COLO829 (cell line): ENCODE results near the gene TMEM170B.
A peak's percentile ranks its signal among the peaks of the same experiment; 100 is the strongest.

ENCODE experiments used
- DNase-seq: peaks from one replicate; pipeline ENCODE4 v3.0.0; 2012; ENCODE audit warnings: low spot score

TMEM170B gene

GRCh38 chr6:11537229-11538051, at the start of gene TMEM170B:
Gene TMEM170B, plus strand, starts transcription at chr6:11537749. Its CDS starts 529 bp downstream, at chr6:11538278.
- DNase-seq = peak; percentile 94

GRCh38 chr6:11490996-11491395, 46.6 kb upstream of the TMEM170B start:
- DNase-seq = no peak

GRCh38 chr6:11491596-11492463, 45.7 kb upstream of the TMEM170B start:
- no peak for DNase-seq

- no peak for DNase-seq
These were observed 44.9 kb upstream of the TMEM170B start for GRCh38 chr6:11492464-11493290.

GRCh38 chr6:11493974-11494373, 43.6 kb upstream of the TMEM170B start:
- no peak for DNase-seq

- DNase-seq = no peak
These were observed 42.6 kb upstream of the TMEM170B start for GRCh38 chr6:11494786-11495564.

- DNase-seq = no peak
These were observed 41.9 kb upstream of the TMEM170B start for GRCh38 chr6:11495565-11496145.

GRCh38 chr6:11496152-11497060, 41.1 kb upstream of the TMEM170B start:
- DNase-seq = peak; percentile 84

- DNase-seq = no peak
These were observed 40.4 kb upstream of the TMEM170B start for GRCh38 chr6:11497107-11497506.

- no peak for DNase-seq
These were observed 39.7 kb upstream of the TMEM170B start for GRCh38 chr6:11497881-11498280.

GRCh38 chr6:11500008-11500407, 37.5 kb upstream of the TMEM170B start:
- peak; percentile 79 for DNase-seq

- no peak for DNase-seq
These were observed 28.1 kb upstream of the TMEM170B start for GRCh38 chr6:11509471-11509870.

GRCh38 chr6:11514672-11515071, 22.9 kb upstream of the TMEM170B start:
- DNase-seq = no peak

GRCh38 chr6:11515763-11516162, 21.8 kb upstream of the TMEM170B start:
- no peak for DNase-seq

GRCh38 chr6:11522812-11523605, 14.5 kb upstream of the TMEM170B start:
- DNase-seq = no peak

- DNase-seq = no peak
These were observed 11.9 kb upstream of the TMEM170B start for GRCh38 chr6:11525468-11526155.

- no peak for DNase-seq
These were observed 11.4 kb upstream of the TMEM170B start for GRCh38 chr6:11526156-11526505.

- no peak for DNase-seq
These were observed 10.2 kb upstream of the TMEM170B start for GRCh38 chr6:11527274-11527870.
